SK-N-SH (cell line): Measurements from ENCODE around the gene SSBP2. TPM values are rescaled to one million over a fixed set of nuclear protein-coding genes. Genes with fewer than 3 reads are reported as not detected.

Source experiments
- CTCF ChIA-PET: fragments of 300-600, 350-600 bp; formaldehyde crosslinking; extraction: SDS; loops from one replicate; lab custom pipeline; 2021; lab: Yijun Ruan, JAX
- POLR2A ChIA-PET: fragments of 350-600 bp; sonication (Branson Sonifier 250); formaldehyde crosslinking; extraction: SDS; loops from one replicate; lab custom pipeline; 2020; ENCODE audit warnings: antibody characterized with exemption, inconsistent platforms; lab: Yijun Ruan, JAX
- DNase-seq: peaks from one replicate; pipeline ENCODE4 v3.0.0; 2012
- H2AFZ ChIP-seq: fragments of 200-600 bp; sonication (generic); 2 replicates; pipeline ENCODE4 v1.8.1; 2016; ENCODE audit warnings: antibody characterized with exemption, mild to moderate bottlenecking, low read depth
- H3F3A ChIP-seq: fragments of 200-600 bp; sonication (generic); replicated peaks from 2 replicates; pipeline ENCODE3; 2016; ENCODE audit warnings: antibody characterized with exemption, mild to moderate bottlenecking; ENCODE audit not compliant: insufficient read depth
- H3K27ac ChIP-seq, 2 experiments: fragments of 200-500 bp in 1 of 2; fragments of 200-600 bp in 1 of 2; sonication (Bioruptor generic) in 1 of 2; sonication (generic), shearing (Covaris generic) in 1 of 2; 2 replicates each; pipeline versions ENCODE4 v1.5.1 to v1.6.1; 2014 to 2016; ENCODE audit warnings: low read depth in 2 of 2, inconsistent platforms in 1 of 2, low read length in 1 of 2, mild to moderate bottlenecking in 1 of 2, mixed read lengths in 1 of 2
- H3K27me3 ChIP-seq: fragments of 200-600 bp; sonication (generic), shearing (Covaris generic); 2 replicates; pipeline ENCODE4 v1.6.1; 2016; ENCODE audit warnings: mixed run types; ENCODE audit not compliant: insufficient read depth
- H3K36me3 ChIP-seq, 2 experiments: fragments of 200-500 bp in 1 of 2; fragments of 200-600 bp in 1 of 2; sonication (Bioruptor generic) in 1 of 2; sonication (generic) in 1 of 2; replicated peaks in 1 of 2; 2 replicates each; pipeline versions ENCODE3 to v1.5.1; 2014 to 2016; ENCODE audit warnings: low read length in 1 of 2, mild to moderate bottlenecking in 1 of 2; ENCODE audit not compliant: insufficient read depth in 2 of 2, control insufficient read depth in 1 of 2
- H3K4me1 ChIP-seq, 2 experiments: fragments of 200-500 bp in 1 of 2; fragments of 200-600 bp in 1 of 2; sonication (Bioruptor generic) in 1 of 2; sonication (generic), shearing (Covaris generic) in 1 of 2; 2 replicates each; pipeline versions ENCODE4 v1.5.1 to v1.6.1; 2014 to 2016; ENCODE audit warnings: low read depth in 1 of 2, low read length in 1 of 2, mixed run types in 1 of 2; ENCODE audit not compliant: insufficient read depth in 2 of 2, control insufficient read depth in 1 of 2
- H3K4me2 ChIP-seq: fragments of 200-600 bp; sonication (generic), shearing (Covaris generic); 2 replicates; pipeline ENCODE4 v1.6.1; 2017; ENCODE audit warnings: mixed run types
- H3K4me3 ChIP-seq, 2 experiments: fragments of 200-500 bp in 1 of 2; fragments of 200-600 bp in 1 of 2; sonication (Bioruptor generic) in 1 of 2; sonication (generic), shearing (Covaris generic) in 1 of 2; 2 replicates each; pipeline versions ENCODE4 v1.5.1 to v1.8.1; 2014 to 2016; ENCODE audit warnings: low read depth in 2 of 2, inconsistent platforms in 1 of 2, low read length in 1 of 2, mild to moderate bottlenecking in 1 of 2, mixed read lengths in 1 of 2, moderate library complexity in 1 of 2
- H3K79me2 ChIP-seq: fragments of 200-600 bp; sonication (generic); 2 replicates; pipeline ENCODE4 v1.8.1; 2017; ENCODE audit warnings: mild to moderate bottlenecking; ENCODE audit not compliant: insufficient read depth
- H3K9ac ChIP-seq: fragments of 200-600 bp; sonication (generic); 2 replicates; pipeline ENCODE4 v1.6.1; 2017; ENCODE audit warnings: mixed run types
- H3K9me2 ChIP-seq: fragments of 200-600 bp; sonication (generic); 2 replicates; pipeline ENCODE4 v1.6.1; 2017; ENCODE audit warnings: mixed run types
- H3K9me3 ChIP-seq: fragments of 200-600 bp; sonication (generic); 2 replicates; pipeline ENCODE4 v1.6.1; 2017; ENCODE audit warnings: mixed run types, mild to moderate bottlenecking, moderate library complexity
- H4K20me1 ChIP-seq: fragments of 200-600 bp; sonication (generic); 2 replicates; pipeline ENCODE4 v1.6.1; 2017; ENCODE audit warnings: mild to moderate bottlenecking, mixed run types; ENCODE audit not compliant: insufficient read depth
- FOSL2 ChIP-seq: IDR thresholded peaks from 2 replicates; pipeline ENCODE4 v1.4.0; 2012; ENCODE audit warnings: low read depth, mild to moderate bottlenecking, moderate library complexity, borderline replicate concordance
- GATA2 ChIP-seq: sonication (generic); formaldehyde crosslinking; IDR thresholded peaks from 2 replicates; pipeline ENCODE4 v1.5.0; 2020; ENCODE audit warnings: mild to moderate bottlenecking, missing genetic modification reagents
- JUND ChIP-seq: IDR thresholded peaks from 2 replicates; pipeline ENCODE4 v1.4.0; 2012
- NFIC ChIP-seq: IDR thresholded peaks from 2 replicates; pipeline ENCODE4 v1.4.0; 2012; ENCODE audit warnings: borderline replicate concordance
- NRF1 ChIP-seq: IDR thresholded peaks from 2 replicates; pipeline ENCODE4 v1.6.1; 2012; ENCODE audit warnings: low read depth, mild to moderate bottlenecking, low read length
- TAF1 ChIP-seq: IDR thresholded peaks from 2 replicates; pipeline ENCODE4 v1.6.1; 2012; ENCODE audit warnings: low read depth, mild to moderate bottlenecking, low read length, moderate library complexity, borderline replicate concordance
- TCF12 ChIP-seq: IDR thresholded peaks from 2 replicates; pipeline ENCODE4 v1.4.0; 2012
- TEAD4 ChIP-seq: IDR thresholded peaks from 2 replicates; pipeline ENCODE4 v1.4.0; 2012; ENCODE audit warnings: mild to moderate bottlenecking, borderline replicate concordance; ENCODE audit not compliant: insufficient read depth
- WGBS: methylation state at CpG from one replicate; pipeline ENCODE4 v1.1.6; 2017; ENCODE audit warnings: low lambda C conversion rate; 5-methylcytosine and 5-hydroxymethylcytosine counted together
- polyA plus RNA-seq, 3 experiments: library from polyadenylated mRNA; depleted of rRNA; stranded (reverse); fragments of >200 nt; gene quantifications; 2 replicates each; pipeline ENCODE4 v1.2.3, GENCODE V29; 2012
- TF ChIP-seq, protein P1 (sequence below): IDR thresholded peaks from 2 replicates; pipeline ENCODE4 v1.4.0; 2012; ENCODE audit warnings: low read depth
- TF ChIP-seq, protein P2 (sequence below): IDR thresholded peaks from 2 replicates; pipeline ENCODE4; 2012
- TF ChIP-seq, protein P3 (sequence below): IDR thresholded peaks from 2 replicates; pipeline ENCODE4 v1.4.0; 2012; ENCODE audit warnings: low read depth, borderline replicate concordance

SSBP2 gene
- polyA plus RNA-seq, 1 of the 3 experiments (the other 2 are of a cell fraction), result 35.3 TPM

DNA sequence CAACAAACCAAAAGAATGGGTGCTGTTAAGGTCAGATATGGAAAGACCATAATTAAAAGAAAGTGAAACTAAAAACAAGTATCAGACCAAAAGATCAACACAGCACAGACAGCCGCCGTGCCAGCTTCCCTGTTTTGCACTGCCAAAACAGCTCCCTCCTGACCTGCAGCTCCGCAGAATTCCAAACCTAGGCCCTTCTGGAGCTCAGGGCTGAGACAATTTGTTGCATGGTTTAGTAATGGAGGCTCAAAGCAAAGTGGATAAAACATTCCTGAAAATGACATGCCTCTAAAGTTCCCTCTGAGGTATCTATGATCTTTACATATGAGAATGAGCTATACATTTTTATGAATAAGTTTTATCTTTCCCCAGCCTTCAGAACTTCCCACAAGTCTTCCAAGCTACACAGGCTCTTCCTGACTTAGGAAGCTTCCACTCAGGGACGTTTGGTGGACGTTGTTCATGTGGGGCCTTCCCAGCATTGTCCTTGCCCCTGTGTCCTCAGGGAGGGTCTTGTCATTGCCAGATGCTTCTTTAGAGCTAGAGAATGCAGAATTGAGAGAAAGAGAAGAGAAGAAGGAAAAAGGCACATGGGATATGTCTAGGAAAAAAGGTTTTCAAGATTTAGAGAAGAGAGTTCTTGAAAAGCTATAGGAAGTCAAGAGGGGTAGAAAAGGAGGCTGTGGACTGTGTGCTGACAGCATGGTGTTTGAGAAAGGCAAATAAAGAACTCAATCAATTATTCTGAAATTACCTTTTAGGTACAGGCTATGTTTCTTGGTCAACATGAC is 28.4 kb upstream of the SSBP2 start:
- no peaks in the 10 kb centered on the region for H3K79me2 ChIP-seq
- peak overlapping the region; percentile 68 to 89 for H3K27ac ChIP-seq
- peak overlapping the region; percentile 99 for H2AFZ ChIP-seq
- H3K4me1 ChIP-seq, result peaks cover 5 to 16% of the 10 kb centered on the region in 2 experiments; a peak in 3 of 4 replicates
- no peaks in the 10 kb centered on the region for H3F3A ChIP-seq
- DNase-seq, result peak; percentile 27
- no peak for TF ChIP-seq GATA2 (CRISPR knock-in tag)
- no peak for TF ChIP-seq JUND
- no peak for TF ChIP-seq NRF1
- TF ChIP-seq TAF1, result no peak
- no peak for TF ChIP-seq NFIC
- TF ChIP-seq, protein P1, sequence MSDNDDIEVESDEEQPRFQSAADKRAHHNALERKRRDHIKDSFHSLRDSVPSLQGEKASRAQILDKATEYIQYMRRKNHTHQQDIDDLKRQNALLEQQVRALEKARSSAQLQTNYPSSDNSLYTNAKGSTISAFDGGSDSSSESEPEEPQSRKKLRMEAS, result no peak
- TF ChIP-seq, protein P2, sequence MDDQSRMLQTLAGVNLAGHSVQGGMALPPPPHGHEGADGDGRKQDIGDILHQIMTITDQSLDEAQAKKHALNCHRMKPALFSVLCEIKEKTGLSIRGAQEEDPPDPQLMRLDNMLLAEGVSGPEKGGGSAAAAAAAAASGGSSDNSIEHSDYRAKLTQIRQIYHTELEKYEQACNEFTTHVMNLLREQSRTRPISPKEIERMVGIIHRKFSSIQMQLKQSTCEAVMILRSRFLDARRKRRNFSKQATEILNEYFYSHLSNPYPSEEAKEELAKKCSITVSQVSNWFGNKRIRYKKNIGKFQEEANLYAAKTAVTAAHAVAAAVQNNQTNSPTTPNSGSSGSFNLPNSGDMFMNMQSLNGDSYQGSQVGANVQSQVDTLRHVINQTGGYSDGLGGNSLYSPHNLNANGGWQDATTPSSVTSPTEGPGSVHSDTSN, result no peak
- H3K4me2 ChIP-seq, result peak overlapping the region; percentile 73
- no peaks in the 10 kb centered on the region for H3K27me3 ChIP-seq
- H3K36me3 ChIP-seq, result no peaks in the 10 kb centered on the region
- H3K9me2 ChIP-seq, result no peaks in the 10 kb centered on the region
- CTCF ChIA-PET, result interaction anchor here (0.7 to 1.5 kb wide), 5 partner anchors 17 to 387 kb away, joined by 3 to 6 read pairs (median 3); partner anchors contain the start of gene SSBP2
- H3K4me3 ChIP-seq, result peak overlapping the region; percentile 31 to 48
- POLR2A ChIA-PET, result interaction anchor here (0.6 to 1.2 kb wide), 3 partner anchors 10 to 28 kb away, joined by 3 to 4 read pairs (median 4); partner anchors contain the start of gene SSBP2
- no peaks in the 10 kb centered on the region for H3K9me3 ChIP-seq
- no peaks in the 10 kb centered on the region for H4K20me1 ChIP-seq
- peak overlapping the region; percentile 54; the same call in 1 of the 2 replicates for H3K9ac ChIP-seq
- 37% methylated on average over 5 of the region's 5 CpGs for WGBS

DNA sequence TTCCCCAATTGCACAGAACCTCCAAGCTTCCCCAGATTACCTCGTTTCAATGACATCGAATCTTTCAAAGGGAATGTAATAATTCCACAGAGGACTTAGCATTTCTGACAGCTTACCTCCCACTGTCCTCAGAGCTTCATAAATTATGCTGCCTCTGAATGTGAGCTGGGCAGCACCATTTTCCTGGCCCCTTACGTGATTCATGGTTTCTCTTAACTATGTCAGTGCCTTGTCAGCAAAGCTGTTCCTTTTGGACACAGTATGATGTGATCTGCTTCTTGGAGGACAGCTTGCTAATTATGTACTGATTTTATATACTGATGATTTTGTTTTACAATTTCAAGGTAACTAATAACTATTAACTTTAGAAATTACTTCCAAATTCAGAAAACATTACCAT is 27.7 kb upstream of the SSBP2 start:
- 39% methylated on average over 3 of the region's 3 CpGs for WGBS
- TF ChIP-seq JUND (peak; percentile 21; the same call in 1 of the 2 replicates), TEAD4 (no peak), TCF12 (peak; percentile 37; the same call in 1 of the 2 replicates), FOSL2 (no peak)
- TF ChIP-seq, protein P2, result peak; percentile 74
- TF ChIP-seq, protein P3, sequence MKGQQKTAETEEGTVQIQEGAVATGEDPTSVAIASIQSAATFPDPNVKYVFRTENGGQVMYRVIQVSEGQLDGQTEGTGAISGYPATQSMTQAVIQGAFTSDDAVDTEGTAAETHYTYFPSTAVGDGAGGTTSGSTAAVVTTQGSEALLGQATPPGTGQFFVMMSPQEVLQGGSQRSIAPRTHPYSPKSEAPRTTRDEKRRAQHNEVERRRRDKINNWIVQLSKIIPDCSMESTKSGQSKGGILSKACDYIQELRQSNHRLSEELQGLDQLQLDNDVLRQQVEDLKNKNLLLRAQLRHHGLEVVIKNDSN, result no peak
- Histone ChIP-seq H2AFZ (peak overlapping the region; percentile 99), H3K79me2 (no peaks in the 10 kb centered on the region), H3K4me3 (peak overlapping the region; percentile 31 to 48), H3F3A (no peaks in the 10 kb centered on the region), H3K9ac (peak overlapping the region; percentile 54; the same call in 1 of the 2 replicates), H3K4me1 (peaks cover 5 to 16% of the 10 kb centered on the region in 2 experiments), H3K9me2 (no peaks in the 10 kb centered on the region), H4K20me1 (no peaks in the 10 kb centered on the region), H3K27me3 (no peaks in the 10 kb centered on the region), H3K36me3 (no peaks in the 10 kb centered on the region), H3K27ac (peak overlapping the region; percentile 68 to 89), H3K4me2 (peak overlapping the region; percentile 73), H3K9me3 (no peaks in the 10 kb centered on the region)
- DNase-seq, result no peak
- POLR2A ChIA-PET, result interaction anchor here (1.0 to 1.2 kb wide), 2 partner anchors 10 to 27 kb away, joined by 3 to 4 read pairs; partner anchors contain the start of gene SSBP2
- CTCF ChIA-PET, result interaction anchor here (0.9 to 1.5 kb wide), 4 partner anchors 16 to 60 kb away, joined by 3 to 6 read pairs (median 4); partner anchors contain the start of gene SSBP2
